Epithelial cell of proximal tubule (primary cell): Measurements from ENCODE around the gene TRIM38. TPM values are rescaled to one million over a fixed set of nuclear protein-coding genes. Genes with fewer than 3 reads are reported as not detected.

Experiments
- DNase-seq: peaks from one replicate; pipeline ENCODE4 v3.0.0-alpha.2; 2011; ENCODE audit warnings: low read depth
- H3K4me3 ChIP-seq: 2 replicates; pipeline ENCODE4 v1.5.1; 2011; ENCODE audit warnings: low read depth, mild to moderate bottlenecking, low read length
- total RNA-seq: library from RNA; depleted of rRNA; stranded (reverse); fragments of >200 nt; gene quantifications from 2 replicates; pipeline ENCODE4 v1.2.3, GENCODE V29; 2015
- TF ChIP-seq, protein P1 (sequence below): conservative IDR thresholded peaks from 2 replicates; pipeline ENCODE4 v1.5.1; 2012; ENCODE audit warnings: low read depth, mild to moderate bottlenecking, low read length

Gene TRIM38
- total RNA-seq, 1 donor from 2014 or later: 4.2 TPM

DNA sequence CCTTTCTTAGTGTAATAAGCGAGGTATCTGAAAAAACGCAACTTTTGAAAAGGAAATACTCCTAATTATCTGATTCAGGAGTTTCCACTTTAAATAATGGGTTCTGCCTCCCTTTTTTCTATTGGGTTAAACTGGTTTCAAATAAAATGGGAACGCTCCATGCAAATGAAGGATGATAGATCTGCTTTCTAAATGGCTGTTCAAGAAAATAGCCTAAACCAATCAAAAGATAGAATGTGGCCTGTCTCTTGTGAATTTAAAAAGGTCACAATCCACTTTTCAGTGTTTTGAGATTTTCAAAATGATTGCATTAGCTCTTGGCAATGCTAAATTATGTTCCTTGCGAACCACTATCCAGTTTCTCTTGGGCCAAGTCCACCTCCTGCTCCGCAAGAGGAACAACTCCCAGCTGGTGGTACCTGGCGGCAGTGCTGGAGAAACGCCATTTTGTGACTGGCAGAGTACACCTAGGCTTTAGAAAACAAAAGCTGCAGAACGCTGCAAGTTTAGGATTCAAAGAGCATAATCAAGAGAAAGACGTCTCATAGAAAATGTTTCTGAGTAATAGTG lies 56.7 kb downstream of the TRIM38 start:
- peak overlapping the region; percentile 64 for H3K4me3 ChIP-seq
- TF ChIP-seq, protein P1, sequence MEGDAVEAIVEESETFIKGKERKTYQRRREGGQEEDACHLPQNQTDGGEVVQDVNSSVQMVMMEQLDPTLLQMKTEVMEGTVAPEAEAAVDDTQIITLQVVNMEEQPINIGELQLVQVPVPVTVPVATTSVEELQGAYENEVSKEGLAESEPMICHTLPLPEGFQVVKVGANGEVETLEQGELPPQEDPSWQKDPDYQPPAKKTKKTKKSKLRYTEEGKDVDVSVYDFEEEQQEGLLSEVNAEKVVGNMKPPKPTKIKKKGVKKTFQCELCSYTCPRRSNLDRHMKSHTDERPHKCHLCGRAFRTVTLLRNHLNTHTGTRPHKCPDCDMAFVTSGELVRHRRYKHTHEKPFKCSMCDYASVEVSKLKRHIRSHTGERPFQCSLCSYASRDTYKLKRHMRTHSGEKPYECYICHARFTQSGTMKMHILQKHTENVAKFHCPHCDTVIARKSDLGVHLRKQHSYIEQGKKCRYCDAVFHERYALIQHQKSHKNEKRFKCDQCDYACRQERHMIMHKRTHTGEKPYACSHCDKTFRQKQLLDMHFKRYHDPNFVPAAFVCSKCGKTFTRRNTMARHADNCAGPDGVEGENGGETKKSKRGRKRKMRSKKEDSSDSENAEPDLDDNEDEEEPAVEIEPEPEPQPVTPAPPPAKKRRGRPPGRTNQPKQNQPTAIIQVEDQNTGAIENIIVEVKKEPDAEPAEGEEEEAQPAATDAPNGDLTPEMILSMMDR: no peak
- no peak for DNase-seq

DNA sequence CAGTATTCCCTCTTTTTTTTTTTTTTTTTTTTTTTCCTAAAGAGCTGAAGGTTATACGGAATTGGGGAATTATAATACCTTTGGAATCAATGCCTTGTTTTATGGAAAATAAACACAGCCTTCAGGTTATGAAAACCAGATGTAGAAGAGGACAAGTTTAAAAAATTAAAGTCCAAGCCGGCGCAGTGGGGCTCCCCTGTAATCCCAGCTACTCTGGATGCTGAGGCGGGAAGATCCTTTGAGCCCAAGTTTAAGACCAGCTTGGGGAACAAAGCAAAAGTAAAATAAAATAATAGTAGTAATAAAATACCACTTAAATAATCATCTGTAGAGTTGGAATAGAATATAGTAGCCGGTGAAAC lies 57.3 kb downstream of the TRIM38 start:
- DNase-seq: no peak
- H3K4me3 ChIP-seq: peak overlapping the region; percentile 64
- TF ChIP-seq, protein P1: no peak

DNA sequence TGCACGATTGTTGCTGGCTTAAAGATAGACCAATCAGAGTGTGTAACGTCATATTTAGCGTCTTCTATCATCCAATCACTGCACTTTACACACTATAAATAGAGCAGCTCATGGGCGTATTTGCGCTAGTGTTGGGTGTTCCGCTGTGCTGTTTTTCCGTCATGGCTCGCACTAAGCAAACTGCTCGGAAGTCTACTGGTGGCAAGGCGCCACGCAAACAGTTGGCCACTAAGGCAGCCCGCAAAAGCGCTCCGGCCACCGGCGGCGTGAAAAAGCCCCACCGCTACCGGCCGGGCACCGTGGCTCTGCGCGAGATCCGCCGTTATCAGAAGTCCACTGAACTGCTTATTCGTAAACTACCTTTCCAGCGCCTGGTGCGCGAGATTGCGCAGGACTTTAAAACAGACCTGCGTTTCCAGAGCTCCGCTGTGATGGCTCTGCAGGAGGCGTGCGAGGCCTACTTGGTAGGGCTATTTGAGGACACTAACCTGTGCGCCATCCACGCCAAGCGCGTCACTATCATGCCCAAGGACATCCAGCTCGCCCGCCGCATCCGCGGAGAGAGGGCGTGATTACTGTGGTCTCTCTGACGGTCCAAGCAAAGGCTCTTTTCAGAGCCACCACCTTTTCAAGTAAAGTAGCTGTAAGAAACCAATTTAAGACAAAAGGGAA lies 57.9 kb downstream of the TRIM38 start:
- DNase-seq: peak; percentile 83
- TF ChIP-seq, protein P1: no peak
- H3K4me3 ChIP-seq: peak overlapping the region; percentile 64

DNA sequence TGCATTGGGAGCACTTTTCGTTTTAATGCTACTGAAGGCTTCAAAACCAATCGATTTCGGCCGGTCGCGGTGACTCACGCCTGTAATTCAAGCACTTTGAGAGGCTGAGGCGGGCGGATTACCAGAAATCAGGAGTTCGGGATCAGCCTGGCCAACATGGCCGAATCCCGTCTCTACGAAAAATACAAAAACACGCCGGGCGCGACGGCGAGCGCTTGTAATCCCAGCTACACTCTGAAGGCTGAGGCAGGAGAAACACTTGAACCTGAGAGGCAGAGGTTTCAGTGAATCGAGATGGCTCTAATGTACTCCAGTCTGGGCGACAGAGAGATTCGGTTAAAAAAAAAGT lies 58.4 kb downstream of the TRIM38 start:
- TF ChIP-seq, protein P1: no peak
- peak overlapping the region; percentile 64 for H3K4me3 ChIP-seq
- DNase-seq: no peak

DNA sequence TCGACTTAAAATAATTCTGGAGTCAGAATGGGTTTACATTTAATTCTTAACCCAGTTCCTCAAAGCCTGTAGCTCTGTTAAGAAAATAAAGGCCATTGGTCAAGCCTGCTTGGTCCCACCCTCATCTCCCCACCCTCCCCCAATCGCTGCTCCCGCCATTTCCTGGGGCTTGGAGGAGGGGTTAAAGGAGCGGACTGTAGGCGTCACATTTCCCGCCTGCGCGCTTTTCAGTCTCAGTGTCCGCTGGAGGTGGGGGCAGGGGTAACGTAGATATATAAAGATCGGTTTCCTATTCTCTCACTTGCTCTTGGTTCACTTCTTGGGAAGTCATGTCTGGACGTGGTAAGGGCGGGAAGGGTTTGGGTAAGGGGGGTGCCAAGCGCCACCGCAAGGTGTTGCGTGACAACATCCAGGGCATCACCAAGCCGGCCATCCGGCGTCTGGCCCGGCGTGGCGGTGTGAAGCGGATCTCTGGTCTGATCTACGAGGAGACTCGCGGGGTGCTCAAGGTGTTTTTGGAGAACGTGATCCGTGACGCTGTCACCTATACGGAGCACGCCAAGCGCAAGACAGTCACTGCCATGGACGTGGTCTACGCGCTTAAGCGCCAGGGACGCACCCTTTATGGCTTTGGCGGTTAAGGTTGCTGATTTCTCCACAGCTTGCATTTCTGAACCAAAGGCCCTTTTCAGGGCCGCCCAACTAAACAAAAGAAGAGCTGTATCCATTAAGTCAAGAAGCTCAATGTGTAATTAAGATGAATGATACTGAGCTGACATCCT lies 58.9 kb downstream of the TRIM38 start:
- H3K4me3 ChIP-seq: peak overlapping the region; percentile 64
- peak; percentile 78 for DNase-seq
- TF ChIP-seq, protein P1: no peak

DNA sequence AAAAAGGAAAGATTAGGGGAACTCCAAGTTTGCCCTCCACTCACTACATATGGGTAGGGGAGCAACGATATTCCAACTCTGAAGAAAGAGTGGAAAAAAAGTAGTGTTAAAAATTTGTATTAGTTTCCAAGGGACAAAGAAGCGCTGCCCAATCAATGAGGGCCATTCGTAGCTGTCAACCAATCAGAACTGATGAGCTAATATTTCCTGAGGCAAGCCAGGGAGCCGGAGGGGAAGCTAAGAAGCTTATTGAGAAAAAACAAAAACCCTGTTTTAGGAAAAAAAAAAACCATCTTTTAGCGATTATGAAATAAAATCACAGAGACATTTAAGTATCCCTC lies 59.5 kb downstream of the TRIM38 start:
- DNase-seq: no peak
- peak overlapping the region; percentile 64 for H3K4me3 ChIP-seq
- TF ChIP-seq, protein P1: no peak
